Trophoblast cell (in vitro differentiated cells and primary cell): ENCODE measurements around the gene PAMR1.

Experiments used
- DNase-seq, 2 donors: peaks; one replicate each; pipeline ENCODE4 v3.0.0-alpha.2; 2016
- H2AFZ ChIP-seq: 2 replicates; pipeline ENCODE4 v1.6.1; 2013; ENCODE audit warnings: low read length, moderate library complexity, mild to moderate bottlenecking; ENCODE audit not compliant: insufficient read depth, poor library complexity
- H2AK5ac ChIP-seq: 2 replicates; pipeline ENCODE4 v1.6.1; 2013; ENCODE audit warnings: mild to moderate bottlenecking, low read length
- H2BK120ac ChIP-seq: 2 replicates; pipeline ENCODE4 v1.6.1; 2013; ENCODE audit warnings: low read length, mild to moderate bottlenecking, moderate library complexity; ENCODE audit not compliant: insufficient read depth, poor library complexity
- H2BK12ac ChIP-seq: 2 replicates; pipeline ENCODE4 v1.6.1; 2013; ENCODE audit warnings: mild to moderate bottlenecking, low read length, moderate library complexity
- H2BK5ac ChIP-seq: 2 replicates; pipeline ENCODE4 v1.6.1; 2013; ENCODE audit warnings: low read length, low read depth, moderate library complexity, mild to moderate bottlenecking; ENCODE audit not compliant: poor library complexity
- H3K14ac ChIP-seq: 2 replicates; pipeline ENCODE4 v1.6.1; 2013; ENCODE audit warnings: mild to moderate bottlenecking, low read length
- H3K18ac ChIP-seq: 2 replicates; pipeline ENCODE4 v1.6.1; 2013; ENCODE audit warnings: mild to moderate bottlenecking, low read length
- H3K23ac ChIP-seq: 2 replicates; pipeline ENCODE4 v1.6.1; 2013; ENCODE audit warnings: low read length
- H3K27ac ChIP-seq: 2 replicates; pipeline ENCODE4 v1.5.1; 2013; ENCODE audit warnings: low read depth, mild to moderate bottlenecking, inconsistent platforms, low read length, moderate library complexity
- H3K27me3 ChIP-seq: 2 replicates; pipeline ENCODE4 v1.6.1; 2013; ENCODE audit warnings: inconsistent platforms, mild to moderate bottlenecking, low read length, moderate library complexity; ENCODE audit not compliant: insufficient read depth
- H3K36me3 ChIP-seq, 2 experiments: 1 replicate in 1 of 2; 2 replicates in 1 of 2; pipeline ENCODE4 v1.6.1; 2013; ENCODE audit warnings: low read length in 2 of 2, mild to moderate bottlenecking in 2 of 2, moderate library complexity in 1 of 2; ENCODE audit not compliant: insufficient read depth in 2 of 2, control insufficient read depth in 1 of 2
- H3K4ac ChIP-seq: 2 replicates; pipeline ENCODE4 v1.6.1; 2013; ENCODE audit warnings: low read depth, mild to moderate bottlenecking, low read length, moderate library complexity
- H3K4me1 ChIP-seq, 2 experiments: 1 replicate in 1 of 2; 2 replicates in 1 of 2; pipeline ENCODE4 v1.6.1; 2013; ENCODE audit warnings: low read length in 2 of 2, mild to moderate bottlenecking in 2 of 2, moderate library complexity in 1 of 2; ENCODE audit not compliant: insufficient read depth in 2 of 2, control insufficient read depth in 1 of 2
- H3K4me2 ChIP-seq: 2 replicates; pipeline ENCODE4 v1.6.1; 2013; ENCODE audit warnings: inconsistent platforms, mild to moderate bottlenecking, low read length, moderate library complexity
- H3K4me3 ChIP-seq: 2 replicates; pipeline ENCODE4 v1.5.1; 2013; ENCODE audit warnings: mild to moderate bottlenecking, low read depth, low read length, inconsistent platforms
- H3K79me1 ChIP-seq: one replicate; pipeline ENCODE4 v1.6.1; 2013; ENCODE audit warnings: low read length
- H3K79me2 ChIP-seq: 2 replicates; pipeline ENCODE4 v1.6.1; 2013; ENCODE audit warnings: low read length, mild to moderate bottlenecking; ENCODE audit not compliant: control insufficient read depth, insufficient read depth, poor library complexity
- H3K9ac ChIP-seq: 2 replicates; pipeline ENCODE4 v1.6.1; 2013; ENCODE audit warnings: mild to moderate bottlenecking, low read length
- H3K9me3 ChIP-seq: 2 replicates; pipeline ENCODE4 v1.6.1; 2013; ENCODE audit warnings: low read depth, mild to moderate bottlenecking, control low read depth, inconsistent platforms, low read length; ENCODE audit not compliant: insufficient read depth
- H4K12ac ChIP-seq: 2 replicates; pipeline ENCODE4 v1.6.1; 2013; ENCODE audit warnings: low read depth, mild to moderate bottlenecking, low read length, moderate library complexity
- H4K8ac ChIP-seq: 2 replicates; pipeline ENCODE4 v1.6.1; 2013; ENCODE audit warnings: low read depth, mild to moderate bottlenecking, low read length, moderate library complexity
- H4K91ac ChIP-seq: one replicate; pipeline ENCODE4 v1.6.1; 2013; ENCODE audit warnings: low read depth, mild to moderate bottlenecking, low read length, moderate library complexity
- WGBS: extraction: QIAGEN DNeasy Blood & Tissue Kit; methylation state at CpG from one replicate; pipeline ENCODE4 v1.1.7; 2013; ENCODE audit warnings: missing lambda C conversion rate; ENCODE audit not compliant: insufficient read length, insufficient coverage; ENCODE audit errors: extremely low coverage; 5-methylcytosine and 5-hydroxymethylcytosine counted together

The PAMR1 gene

GRCh38 chr11:35393098-35393497, 132.3 kb downstream of the PAMR1 start:
- no peak overlapping the region for H3K9ac ChIP-seq
- H3K18ac ChIP-seq: no peak overlapping the region
- no peak overlapping the region for H2BK12ac ChIP-seq
- no peak overlapping the region for H2AK5ac ChIP-seq
- no peaks in the 10 kb centered on the region for H3K79me2 ChIP-seq
- H3K4me3 ChIP-seq: no peak overlapping the region
- no peak overlapping the region for H4K8ac ChIP-seq
- DNase-seq: no peak
- no peaks in the 10 kb centered on the region for H3K79me1 ChIP-seq
- H3K9me3 ChIP-seq: no peaks in the 10 kb centered on the region
- H3K4me2 ChIP-seq: no peak overlapping the region
- no peak overlapping the region for H2BK5ac ChIP-seq
- whole genome bisulfite sequencing: no CpG with 5 or more reads among the region's 4 CpGs
- H4K12ac ChIP-seq: no peak overlapping the region
- H2AFZ ChIP-seq: no peak overlapping the region
- no peak overlapping the region for H4K91ac ChIP-seq
- H3K27ac ChIP-seq: no peak overlapping the region
- no peak overlapping the region for H3K14ac ChIP-seq
- H3K4ac ChIP-seq: no peak overlapping the region
- no peak overlapping the region for H3K23ac ChIP-seq
- no peaks in the 10 kb centered on the region for H3K27me3 ChIP-seq
- no peak overlapping the region for H2BK120ac ChIP-seq
- no peaks in the 10 kb centered on the region for H3K4me1 ChIP-seq
- no peaks in the 10 kb centered on the region for H3K36me3 ChIP-seq

GRCh38 chr11:35391922-35392688, 133.3 kb downstream of the PAMR1 start:
- no peak overlapping the region for H3K4ac ChIP-seq
- H3K36me3 ChIP-seq: no peaks in the 10 kb centered on the region
- H3K79me1 ChIP-seq: no peaks in the 10 kb centered on the region
- no peaks in the 10 kb centered on the region for H3K27me3 ChIP-seq
- H2AK5ac ChIP-seq: no peak overlapping the region
- H2BK120ac ChIP-seq: no peak overlapping the region
- H3K14ac ChIP-seq: no peak overlapping the region
- no peak overlapping the region for H2AFZ ChIP-seq
- H3K9ac ChIP-seq: no peak overlapping the region
- H3K18ac ChIP-seq: no peak overlapping the region
- WGBS: no CpG with 5 or more reads among the region's 13 CpGs
- no peak overlapping the region for H3K4me2 ChIP-seq
- peak; percentile 73 to 96 for DNase-seq
- no peak overlapping the region for H4K91ac ChIP-seq
- H3K4me1 ChIP-seq: no peaks in the 10 kb centered on the region
- H4K8ac ChIP-seq: no peak overlapping the region
- H3K79me2 ChIP-seq: no peaks in the 10 kb centered on the region
- H3K23ac ChIP-seq: no peak overlapping the region
- no peak overlapping the region for H2BK5ac ChIP-seq
- no peaks in the 10 kb centered on the region for H3K9me3 ChIP-seq
- H2BK12ac ChIP-seq: no peak overlapping the region
- no peak overlapping the region for H3K27ac ChIP-seq
- H3K4me3 ChIP-seq: no peak overlapping the region
- H4K12ac ChIP-seq: no peak overlapping the region

GRCh38 chr11:35390737-35391682, 134.4 kb downstream of the PAMR1 start:
- Histone ChIP-seq H3K79me1 (no peaks in the 10 kb centered on the region), H3K4me2 (no peak overlapping the region), H3K18ac (no peak overlapping the region), H2BK12ac (no peak overlapping the region), H4K91ac (no peak overlapping the region), H3K9ac (no peak overlapping the region), H4K12ac (no peak overlapping the region), H3K9me3 (no peaks in the 10 kb centered on the region), H2AK5ac (no peak overlapping the region), H3K36me3 (no peaks in the 10 kb centered on the region), H3K4me3 (no peak overlapping the region), H4K8ac (no peak overlapping the region), H2BK120ac (no peak overlapping the region), H3K23ac (no peak overlapping the region), H3K14ac (no peak overlapping the region), H3K4me1 (no peaks in the 10 kb centered on the region), H3K27me3 (no peaks in the 10 kb centered on the region), H2AFZ (no peak overlapping the region), H3K79me2 (no peaks in the 10 kb centered on the region), H2BK5ac (no peak overlapping the region), H3K4ac (no peak overlapping the region), H3K27ac (no peak overlapping the region)
- no CpG with 5 or more reads among the region's 13 CpGs for whole genome bisulfite sequencing
- peak; percentile 38 to 64 for DNase-seq

GRCh38 chr11:35389897-35390465, 135.4 kb downstream of the PAMR1 start:
- no peak overlapping the region for H2BK120ac ChIP-seq
- no peak overlapping the region for H3K27ac ChIP-seq
- no peaks in the 10 kb centered on the region for H3K79me2 ChIP-seq
- H2AK5ac ChIP-seq: no peak overlapping the region
- no peaks in the 10 kb centered on the region for H3K79me1 ChIP-seq
- H3K23ac ChIP-seq: no peak overlapping the region
- H2BK12ac ChIP-seq: no peak overlapping the region
- H3K9me3 ChIP-seq: no peaks in the 10 kb centered on the region
- H3K36me3 ChIP-seq: no peaks in the 10 kb centered on the region
- H3K18ac ChIP-seq: no peak overlapping the region
- H3K4me1 ChIP-seq: no peaks in the 10 kb centered on the region
- no peak overlapping the region for H3K4me3 ChIP-seq
- no peak overlapping the region for H3K4me2 ChIP-seq
- peak in 1 of 2 donors; percentile 43 for DNase-seq
- no peak overlapping the region for H3K14ac ChIP-seq
- H4K8ac ChIP-seq: no peak overlapping the region
- H3K4ac ChIP-seq: no peak overlapping the region
- H3K27me3 ChIP-seq: no peaks in the 10 kb centered on the region
- H2AFZ ChIP-seq: no peak overlapping the region
- no peak overlapping the region for H4K91ac ChIP-seq
- H3K9ac ChIP-seq: no peak overlapping the region
- no peak overlapping the region for H4K12ac ChIP-seq
- no CpG with 5 or more reads among the region's 6 CpGs for WGBS
- no peak overlapping the region for H2BK5ac ChIP-seq
